Measurements from ENCODE around the gene DKC1. TPM values are rescaled to one million over a fixed set of nuclear protein-coding genes. Genes with fewer than 3 reads are reported as not detected.

DKC1 gene
- total and polyA plus RNA-seq, 2 donors (not counting 3 experiments of a cell fraction or from before 2014, with no cell fraction given), result 28.6 to 69.1 TPM

DNA sequence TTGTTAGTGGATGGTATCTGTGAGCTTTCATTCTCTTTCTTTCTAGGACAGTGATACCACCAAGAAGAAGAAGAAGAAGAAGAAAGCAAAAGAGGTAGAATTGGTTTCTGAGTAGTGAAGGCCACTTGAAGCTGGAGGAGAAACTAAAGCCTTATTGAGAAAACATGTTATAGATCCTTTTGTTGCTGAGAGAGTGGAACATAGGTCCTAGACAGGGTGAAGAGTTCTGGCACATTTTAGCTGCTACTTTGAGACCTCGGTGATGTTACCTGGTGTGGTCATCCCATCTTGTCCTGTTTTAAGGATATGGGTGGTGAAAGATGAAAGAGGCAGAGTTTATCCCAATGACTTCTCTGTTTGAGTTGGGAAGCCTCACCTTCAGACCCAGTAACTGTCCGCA, 14.1 kb downstream of the DKC1 start:
- DNase-seq (ENCODE audit: low read depth, low spot score) (no peak), FAIRE-seq (no peak)
- Histone ChIP-seq H3K27ac (ENCODE audit: insufficient read depth, low read depth, low read length) (no peak overlapping the region), H3K79me2 (ENCODE audit: control insufficient read depth, insufficient read depth, low read length) (no peaks in the 10 kb centered on the region), H3K36me3 (ENCODE audit: control insufficient read depth in 2 of 2, extremely low read depth in 1 of 2, insufficient read depth in 2 of 2, low read length in 2 of 2) (peaks cover 20 to 35% of the 10 kb centered on the region in 2 experiments), H4K20me1 (replicated peaks; ENCODE audit: control insufficient read depth, extremely low read depth, insufficient read depth, low read length) (no peaks in the 10 kb centered on the region), H3K27me3 (ENCODE audit: control insufficient read depth in 2 of 2, insufficient read depth in 2 of 2, low read length in 2 of 2) (no peaks in the 10 kb centered on the region), H3K4me3 (replicated peaks in 1 of 3; ENCODE audit: insufficient read depth in 1 of 3, low read depth in 1 of 3, low read length in 3 of 3) (no peak overlapping the region), H3K9me1 (replicated peaks; ENCODE audit: control insufficient read depth, extremely low read depth, insufficient read depth, low read length) (no peaks in the 10 kb centered on the region), H3K4me2 (ENCODE audit: insufficient read depth, low read length) (no peak overlapping the region), H3K9ac (replicated peaks; ENCODE audit: extremely low read depth, insufficient read depth, low read length) (no peak overlapping the region), H3K9me3 (replicated peaks; ENCODE audit: control insufficient read depth, insufficient read depth, low read length) (no peaks in the 10 kb centered on the region), H2AFZ (ENCODE audit: low read depth, low read length) (no peak overlapping the region), H3K4me1 (ENCODE audit: control insufficient read depth, extremely low read depth, insufficient read depth, low read length) (no peaks in the 10 kb centered on the region)
- BruUV-seq (replicated peaks), result no TSS peak
- CTCF ChIA-PET, result interaction anchor here (0.8 to 1.4 kb wide), 2 partner anchors 63 to 64 kb away, joined by 3 to 4 read pairs; no protein-coding TSS in a partner anchor
- intact Hi-C loops (cut with micrococcal nuclease) (no loop called here), dilution Hi-C loops (cut with MboI; ENCODE audit: extremely low pct_ligation_motif_present, low sequenced_read_pairs) (no loop called here)
- POLR2A ChIA-PET, result no interaction called here
- TF ChIP-seq EZH2 (IDR thresholded peaks at IDR 0.05; ENCODE audit: borderline replicate concordance, low read depth, low read length, severe bottlenecking) (no peak), GATA2 (IDR thresholded peaks at IDR 0.05; ENCODE audit: insufficient read depth, insufficient read length, low read depth, low read length) (no peak), JUN (IDR thresholded peaks at IDR 0.05; ENCODE audit: borderline replicate concordance, insufficient read depth, insufficient read length, low read depth) (no peak), POLR2AphosphoS5 (IDR thresholded peaks at IDR 0.05; ENCODE audit: insufficient read depth, low read depth, low read length) (no peak), MYC (IDR thresholded peaks at IDR 0.05; ENCODE audit: low read depth, low read length) (no peak), FOS (IDR thresholded peaks at IDR 0.05; ENCODE audit: borderline replicate concordance, insufficient read depth, low read length) (no peak), POLR2A (IDR thresholded peaks at IDR 0.05; ENCODE audit: low read depth, low read length) (no peak)
- TF ChIP-seq, protein P1, sequence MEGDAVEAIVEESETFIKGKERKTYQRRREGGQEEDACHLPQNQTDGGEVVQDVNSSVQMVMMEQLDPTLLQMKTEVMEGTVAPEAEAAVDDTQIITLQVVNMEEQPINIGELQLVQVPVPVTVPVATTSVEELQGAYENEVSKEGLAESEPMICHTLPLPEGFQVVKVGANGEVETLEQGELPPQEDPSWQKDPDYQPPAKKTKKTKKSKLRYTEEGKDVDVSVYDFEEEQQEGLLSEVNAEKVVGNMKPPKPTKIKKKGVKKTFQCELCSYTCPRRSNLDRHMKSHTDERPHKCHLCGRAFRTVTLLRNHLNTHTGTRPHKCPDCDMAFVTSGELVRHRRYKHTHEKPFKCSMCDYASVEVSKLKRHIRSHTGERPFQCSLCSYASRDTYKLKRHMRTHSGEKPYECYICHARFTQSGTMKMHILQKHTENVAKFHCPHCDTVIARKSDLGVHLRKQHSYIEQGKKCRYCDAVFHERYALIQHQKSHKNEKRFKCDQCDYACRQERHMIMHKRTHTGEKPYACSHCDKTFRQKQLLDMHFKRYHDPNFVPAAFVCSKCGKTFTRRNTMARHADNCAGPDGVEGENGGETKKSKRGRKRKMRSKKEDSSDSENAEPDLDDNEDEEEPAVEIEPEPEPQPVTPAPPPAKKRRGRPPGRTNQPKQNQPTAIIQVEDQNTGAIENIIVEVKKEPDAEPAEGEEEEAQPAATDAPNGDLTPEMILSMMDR (IDR thresholded peaks at IDR 0.05; ENCODE audit: extremely low read depth in 1 of 2, insufficient read depth in 1 of 2, low read depth in 1 of 2, low read length in 2 of 2), result no peak
- TF ChIP-seq, protein P2, sequence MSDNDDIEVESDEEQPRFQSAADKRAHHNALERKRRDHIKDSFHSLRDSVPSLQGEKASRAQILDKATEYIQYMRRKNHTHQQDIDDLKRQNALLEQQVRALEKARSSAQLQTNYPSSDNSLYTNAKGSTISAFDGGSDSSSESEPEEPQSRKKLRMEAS (IDR thresholded peaks at IDR 0.05; ENCODE audit: insufficient read depth, insufficient read length), result no peak

Data from endothelial cell of umbilical vein (primary cell).